Lung (tissue), 12 donors: ENCODE results near the gene MTRF1L. TPM values are rescaled to one million over a fixed set of nuclear protein-coding genes. Genes with fewer than 3 reads are reported as not detected.

Source experiments
- ATAC-seq: fragments of 200-7000 bp; cut with Tn5 transposase; one replicate; pipeline ENCODE4 v1.9.1; 2020; ENCODE audit warnings: moderate number of reproducible peaks; ENCODE audit not compliant: insufficient read depth, low FRiP score
- DNase-seq, 3 donors: peaks; one replicate each; pipeline ENCODE4 v3.0.0-alpha.2; 2013 to 2017
- H3K27ac ChIP-seq, 2 donors: one replicate each; pipeline ENCODE4 v1.5.1; 2013; ENCODE audit warnings: mild to moderate bottlenecking in 2 of 2, moderate library complexity in 2 of 2, control low read depth in 1 of 2, inconsistent platforms in 1 of 2, low read depth in 1 of 2, low read length in 1 of 2
- H3K27me3 ChIP-seq, 3 donors: one replicate each; pipeline ENCODE4 v1.5.1; 2013; ENCODE audit warnings: low read length in 2 of 3; ENCODE audit not compliant: control insufficient read depth in 3 of 3, insufficient read depth in 3 of 3
- H3K36me3 ChIP-seq, 4 donors: one replicate each; pipeline ENCODE4 v1.5.1; 2013; ENCODE audit warnings: low read length in 4 of 4, mild to moderate bottlenecking in 1 of 4, moderate library complexity in 1 of 4; ENCODE audit not compliant: control insufficient read depth in 4 of 4, insufficient read depth in 4 of 4
- H3K4me1 ChIP-seq, 5 donors: one replicate each; pipeline ENCODE4 v1.5.1; 2013; ENCODE audit warnings: low read length in 5 of 5, mild to moderate bottlenecking in 2 of 5, moderate library complexity in 1 of 5; ENCODE audit not compliant: control insufficient read depth in 5 of 5, insufficient read depth in 5 of 5
- H3K4me3 ChIP-seq: one replicate; pipeline ENCODE4 v1.5.1; 2013; ENCODE audit warnings: mild to moderate bottlenecking, control low read depth, moderate library complexity
- H3K9ac ChIP-seq, 2 donors: one replicate each; pipeline ENCODE4 v1.5.1; 2013; ENCODE audit warnings: low read length in 2 of 2, control low read depth in 1 of 2; ENCODE audit not compliant: insufficient read depth in 1 of 2
- H3K9me3 ChIP-seq, 4 donors: one replicate each; pipeline ENCODE4 v1.5.1; 2013; ENCODE audit warnings: low read length in 3 of 4, mild to moderate bottlenecking in 1 of 4, moderate library complexity in 1 of 4; ENCODE audit not compliant: control insufficient read depth in 4 of 4, insufficient read depth in 3 of 4
- CTCF ChIP-seq: IDR thresholded peaks from 2 replicates; pipeline ENCODE4 v1.5.1; 2012; ENCODE audit warnings: mild to moderate bottlenecking; ENCODE audit errors: control extremely low read depth, extremely low read depth
- WGBS, 2 donors: extraction: QIAGEN DNeasy Blood & Tissue Kit; methylation state at CpG; one replicate each; pipeline ENCODE4 v1.1.7; 2013; 5-methylcytosine and 5-hydroxymethylcytosine counted together
- polyA plus RNA-seq, 2 donors: library from polyadenylated mRNA; stranded (reverse); fragments of 200-250 nt; gene quantifications; one replicate each; pipeline ENCODE4 v1.2.1, GENCODE V29; 2013
- total RNA-seq, 2 donors: library from RNA; depleted of rRNA in 1 of 2; stranded (reverse); fragments of >200 nt in 1 of 2; gene quantifications; one replicate each; pipeline ENCODE4 v1.2.1, GENCODE V29; 2014 to 2021
- donor health status: control.
- donor health status: control.
- donor health status: Bipolar disorder and iron deficiency.
- donor health status: healthy.
- donor health status: DM: yes; HTN: yes; CAD: no.

Gene MTRF1L
- total and polyA plus RNA-seq, 4 donors = 9.4 to 16.3 (median 12.4) TPM

- Histone ChIP-seq H3K4me3 (no peak overlapping the region), H3K9ac (no peak overlapping the region), H3K4me1 (no peaks in the 10 kb centered on the region), H3K27me3 (no peaks in the 10 kb centered on the region), H3K9me3 (no peaks in the 10 kb centered on the region), H3K36me3 (no peaks in the 10 kb centered on the region), H3K27ac (no peak overlapping the region)
- no peak for TF ChIP-seq CTCF
- ATAC-seq (no peak), DNase-seq (no peak)
- WGBS, 2 donors = 19 to 42% methylated on average over 1 of the region's 1 CpG
Observed at GRCh38 chr6:153031335-153031955, 28.9 kb upstream of the MTRF1L start.

- WGBS, 2 donors = 72 to 86% methylated on average over 4 of the region's 4 CpGs
- no peak for DNase-seq
- Histone ChIP-seq H3K27ac (no peak overlapping the region), H3K9ac (no peak overlapping the region), H3K4me3 (no peak overlapping the region), H3K9me3 (no peaks in the 10 kb centered on the region), H3K4me1 (no peaks in the 10 kb centered on the region), H3K27me3 (no peaks in the 10 kb centered on the region), H3K36me3 (no peaks in the 10 kb centered on the region)
- TF ChIP-seq CTCF = no peak
- ATAC-seq = no peak
Observed at GRCh38 chr6:153028963-153029362, 26.5 kb upstream of the MTRF1L start.

- Histone ChIP-seq H3K4me1 (no peaks in the 10 kb centered on the region), H3K4me3 (no peak overlapping the region), H3K27me3 (no peaks in the 10 kb centered on the region), H3K9me3 (no peaks in the 10 kb centered on the region), H3K36me3 (no peaks in the 10 kb centered on the region), H3K27ac (no peak overlapping the region), H3K9ac (no peak overlapping the region)
- DNase-seq (no peak), ATAC-seq (no peak)
- WGBS, 2 donors = 90 to 96% methylated on average over 2 of the region's 2 CpGs
- no peak for TF ChIP-seq CTCF
Observed at GRCh38 chr6:153028286-153028685, 25.8 kb upstream of the MTRF1L start.

- DNase-seq (no peak), ATAC-seq (no peak)
- H3K36me3 ChIP-seq = no peaks in the 10 kb centered on the region
- H3K4me1 ChIP-seq = no peaks in the 10 kb centered on the region
- no peak for TF ChIP-seq CTCF
- no peak overlapping the region for H3K27ac ChIP-seq
- no peak overlapping the region for H3K9ac ChIP-seq
- H3K27me3 ChIP-seq = no peaks in the 10 kb centered on the region
- 77 to 83% methylated on average over 4 of the region's 4 CpGs for WGBS, 2 donors
- no peak overlapping the region for H3K4me3 ChIP-seq
- H3K9me3 ChIP-seq = no peaks in the 10 kb centered on the region
Observed at GRCh38 chr6:153027480-153027879, 25.0 kb upstream of the MTRF1L start.
